ENCODE results near the gene DHRS3.
A peak's percentile ranks its signal among the peaks of the same experiment; 100 is the strongest.

The DHRS3 gene

GRCh38 chr1:12596007-12596821 lies 21.8 kb downstream of the DHRS3 start:
- DNase-seq: no peak

GRCh38 chr1:12595757-12596006 lies 22.3 kb downstream of the DHRS3 start:
- DNase-seq: no peak

- DNase-seq: peak; percentile 13
These were observed 22.8 kb downstream of the DHRS3 start for GRCh38 chr1:12594966-12595756.

GRCh38 chr1:12594490-12594889 lies 23.5 kb downstream of the DHRS3 start:
- no peak for DNase-seq

GRCh38 chr1:12593621-12594066 lies 24.4 kb downstream of the DHRS3 start:
- DNase-seq: no peak

- no peak for DNase-seq
These were observed 25.5 kb downstream of the DHRS3 start for GRCh38 chr1:12592496-12592895.

- no peak for DNase-seq
These were observed 26.6 kb downstream of the DHRS3 start for GRCh38 chr1:12591267-12591938.

GRCh38 chr1:12588695-12589094 lies 29.3 kb downstream of the DHRS3 start:
- no peak for DNase-seq

- no peak for DNase-seq
These were observed 29.9 kb downstream of the DHRS3 start for GRCh38 chr1:12587981-12588640.

- DNase-seq: no peak
These were observed 31.8 kb downstream of the DHRS3 start for GRCh38 chr1:12585951-12586942.

- DNase-seq: no peak
These were observed 32.5 kb downstream of the DHRS3 start for GRCh38 chr1:12585536-12585935.

GRCh38 chr1:12584900-12585525 lies 33.0 kb downstream of the DHRS3 start:
- DNase-seq: no peak

- no peak for DNase-seq
These were observed 34.5 kb downstream of the DHRS3 start for GRCh38 chr1:12583484-12583883.

- no peak for DNase-seq
These were observed 35.4 kb downstream of the DHRS3 start for GRCh38 chr1:12582649-12583048.

GRCh38 chr1:12581179-12581578 lies 36.8 kb downstream of the DHRS3 start:
- DNase-seq: no peak

- no peak for DNase-seq
These were observed 37.7 kb downstream of the DHRS3 start for GRCh38 chr1:12580054-12580887.

GRCh38 chr1:12578860-12579422 lies 39.1 kb downstream of the DHRS3 start:
- DNase-seq: no peak

- no peak for DNase-seq
These were observed 41.0 kb downstream of the DHRS3 start for GRCh38 chr1:12577020-12577419.

- no peak for DNase-seq
These were observed 43.3 kb downstream of the DHRS3 start for GRCh38 chr1:12574757-12575139.
